H1 (cell line): ENCODE measurements around the gene PRRT2. TPM values are rescaled to one million over a fixed set of nuclear protein-coding genes. Genes with fewer than 3 reads are reported as not detected.

Experiments
- CTCF ChIA-PET: fragments of 300-600 bp; sonication (Branson Sonifier 250); formaldehyde crosslinking; loops from one replicate; lab custom pipeline; 2021; ENCODE audit not compliant: partially characterized antibody; lab: Charles Lee
- POLR2A ChIA-PET: fragments of 300-600 bp; sonication (Branson Sonifier 250); formaldehyde crosslinking; loops from one replicate; lab custom pipeline; 2021; ENCODE audit warnings: inconsistent platforms; ENCODE audit not compliant: partially characterized antibody; lab: Charles Lee
- DNase-seq, 2 experiments: peaks; one replicate each; pipeline versions ENCODE4 v3.0.0 to v3.0.0-alpha.2; 2010 to 2022; ENCODE audit warnings: low spot score in 2 of 2, low read depth in 1 of 2, mixed read lengths in 1 of 2
- FAIRE-seq: peaks from 2 replicates; lab custom pipeline; 2011; peaks lifted over from hg19 to GRCh38; lab: Jason Lieb, UNC
- H2AFZ ChIP-seq: 2 replicates; pipeline ENCODE4 v1.8.1; 2012; ENCODE audit warnings: low read length, inconsistent platforms
- H2AK5ac ChIP-seq: 2 replicates; pipeline ENCODE4 v1.6.1; 2013; ENCODE audit warnings: low read depth, low read length
- H2BK120ac ChIP-seq: replicated peaks from 2 replicates; pipeline ENCODE3; 2013; ENCODE audit warnings: low read depth, low read length, inconsistent platforms
- H2BK12ac ChIP-seq: 2 replicates; pipeline ENCODE4 v1.6.1; 2013; ENCODE audit warnings: low read depth, low read length
- H2BK15ac ChIP-seq: 2 replicates; pipeline ENCODE4 v1.6.1; 2013; ENCODE audit warnings: low read length
- H2BK20ac ChIP-seq: 2 replicates; pipeline ENCODE4 v1.6.1; 2013; ENCODE audit warnings: low read length
- H2BK5ac ChIP-seq: 2 replicates; pipeline ENCODE4 v1.6.1; 2013; ENCODE audit warnings: low read depth, low read length
- H3K14ac ChIP-seq: 2 replicates; pipeline ENCODE4 v1.6.1; 2013; ENCODE audit warnings: inconsistent platforms; ENCODE audit not compliant: insufficient read length
- H3K18ac ChIP-seq: 2 replicates; pipeline ENCODE4 v1.6.1; 2013; ENCODE audit warnings: low read length; ENCODE audit errors: extremely low read depth
- H3K23ac ChIP-seq: 2 replicates; pipeline ENCODE4 v1.6.1; 2013; ENCODE audit warnings: inconsistent platforms; ENCODE audit not compliant: insufficient read length
- H3K23me2 ChIP-seq: 2 replicates; pipeline ENCODE4 v1.6.1; 2013; ENCODE audit warnings: low read depth, low read length
- H3K27ac ChIP-seq: 2 replicates; pipeline ENCODE4 v1.6.1; 2011; ENCODE audit warnings: low read depth, low read length, inconsistent platforms
- H3K27me3 ChIP-seq, 4 experiments: replicated peaks in 1 of 4; 1 replicate in 1 of 4; 2 replicates in 3 of 4; pipeline versions ENCODE4 v1.6.1 to v1.8.1; 2011 to 2013; ENCODE audit warnings: low read length in 3 of 4, mild to moderate bottlenecking in 3 of 4, inconsistent platforms in 2 of 4, mixed read lengths in 2 of 4, moderate library complexity in 1 of 4; ENCODE audit not compliant: control insufficient read depth in 3 of 4, insufficient read depth in 3 of 4; ENCODE audit errors: extremely low read depth in 1 of 4
- H3K36me3 ChIP-seq, 4 experiments: 2 replicates each; pipeline versions ENCODE4 v1.6.1 to v1.8.1; 2011 to 2013; ENCODE audit warnings: mild to moderate bottlenecking in 4 of 4, low read length in 3 of 4, moderate library complexity in 2 of 4, control low read depth in 1 of 4, inconsistent platforms in 1 of 4; ENCODE audit not compliant: insufficient read depth in 4 of 4, control insufficient read depth in 2 of 4
- H3K4ac ChIP-seq: replicated peaks from 2 replicates; pipeline ENCODE3; 2013; ENCODE audit warnings: low read length, low read depth, mixed read lengths, inconsistent platforms; ENCODE audit not compliant: insufficient read length
- H3K4me1 ChIP-seq, 4 experiments: replicated peaks in 1 of 4; 1 replicate in 1 of 4; 2 replicates in 3 of 4; pipeline versions ENCODE4 v1.6.1 to v1.8.1; 2011 to 2013; ENCODE audit warnings: low read length in 3 of 4, inconsistent platforms in 2 of 4, mixed read lengths in 1 of 4; ENCODE audit not compliant: insufficient read depth in 4 of 4, control insufficient read depth in 3 of 4
- H3K4me2 ChIP-seq, 2 experiments: 2 replicates each; pipeline versions ENCODE4 v1.6.1 to v1.8.1; 2011 to 2013; ENCODE audit warnings: low read depth in 2 of 2, low read length in 2 of 2, control low read depth in 1 of 2, inconsistent platforms in 1 of 2, mild to moderate bottlenecking in 1 of 2; ENCODE audit not compliant: insufficient read depth in 1 of 2
- H3K4me3 ChIP-seq, 4 experiments: fragments of 200-600, 300-600 bp in 1 of 4; sonication (generic), shearing (Covaris generic), sonication (Bioruptor Twin) in 1 of 4; 2 replicates each; pipeline versions ENCODE4 v1.5.1 to v1.8.1; 2011 to 2016; ENCODE audit warnings: low read length in 4 of 4, low read depth in 3 of 4, control low read depth in 2 of 4, inconsistent platforms in 2 of 4, mild to moderate bottlenecking in 2 of 4, mixed read lengths in 1 of 4, moderate library complexity in 1 of 4; ENCODE audit not compliant: insufficient read depth in 2 of 4; ENCODE audit errors: extremely low read depth in 1 of 4
- H3K56ac ChIP-seq: replicated peaks from 2 replicates; pipeline ENCODE3; 2013; ENCODE audit warnings: low read depth, mild to moderate bottlenecking, mixed read lengths, low read length, inconsistent platforms; ENCODE audit not compliant: insufficient read length
- H3K79me1 ChIP-seq: 2 replicates; pipeline ENCODE4 v1.6.1; 2013; ENCODE audit warnings: low read depth, low read length, control low read depth
- H3K79me2 ChIP-seq, 2 experiments: 2 replicates each; pipeline versions ENCODE4 v1.6.1 to v1.8.1; 2012 to 2013; ENCODE audit warnings: low read length in 2 of 2, mild to moderate bottlenecking in 2 of 2, inconsistent platforms in 1 of 2; ENCODE audit not compliant: insufficient read depth in 2 of 2, control insufficient read depth in 1 of 2
- H3K9ac ChIP-seq, 4 experiments: replicated peaks in 1 of 4; 1 replicate in 1 of 4; 2 replicates in 3 of 4; pipeline versions ENCODE4 v1.6.1 to v1.8.1; 2011 to 2013; ENCODE audit warnings: low read depth in 3 of 4, low read length in 3 of 4, control low read depth in 2 of 4, mild to moderate bottlenecking in 2 of 4, moderate library complexity in 2 of 4, inconsistent platforms in 1 of 4; ENCODE audit errors: extremely low read depth in 1 of 4
- H3K9me3 ChIP-seq, 2 experiments: 2 replicates each; pipeline versions ENCODE4 v1.6.1 to v1.8.1; 2012 to 2013; ENCODE audit warnings: mild to moderate bottlenecking in 2 of 2, moderate library complexity in 2 of 2, control low read depth in 1 of 2, inconsistent platforms in 1 of 2, low read depth in 1 of 2, low read length in 1 of 2, mixed read lengths in 1 of 2; ENCODE audit not compliant: insufficient read depth in 2 of 2
- H4K20me1 ChIP-seq, 2 experiments: replicated peaks in 1 of 2; 2 replicates each; pipeline versions ENCODE3 to v1.8.1; 2011 to 2013; ENCODE audit warnings: inconsistent platforms in 2 of 2, low read length in 2 of 2, mild to moderate bottlenecking in 1 of 2; ENCODE audit not compliant: insufficient read depth in 2 of 2, control insufficient read depth in 1 of 2
- H4K5ac ChIP-seq: 2 replicates; pipeline ENCODE4 v1.6.1; 2013; ENCODE audit warnings: low read length, low read depth, mixed read lengths, inconsistent platforms; ENCODE audit not compliant: insufficient read length
- H4K8ac ChIP-seq: 2 replicates; pipeline ENCODE4 v1.8.0; 2013; ENCODE audit warnings: mild to moderate bottlenecking, moderate library complexity, low read length, inconsistent platforms; ENCODE audit not compliant: insufficient read depth; ENCODE audit errors: extremely low read depth
- H4K91ac ChIP-seq: replicated peaks from 2 replicates; pipeline ENCODE3; 2013; ENCODE audit warnings: low read length, mixed read lengths, inconsistent platforms; ENCODE audit not compliant: insufficient read length
- ATF2 ChIP-seq: IDR thresholded peaks from 2 replicates; pipeline ENCODE4 v1.6.1; 2012; ENCODE audit warnings: low read length, inconsistent platforms
- E2F6 ChIP-seq: IDR thresholded peaks from 2 replicates; pipeline ENCODE4 v1.6.1; 2012; ENCODE audit warnings: inconsistent platforms
- MAX ChIP-seq: IDR thresholded peaks from 2 replicates; pipeline ENCODE4 v1.6.1; 2012; ENCODE audit warnings: inconsistent platforms
- SP1 ChIP-seq: IDR thresholded peaks from 2 replicates; pipeline ENCODE4 v1.6.1; 2011; ENCODE audit warnings: low read depth, low read length
- SUZ12 ChIP-seq: fragments of 200-600 bp; sonication (generic); IDR thresholded peaks from 2 replicates; pipeline ENCODE4 v1.6.1; 2012; ENCODE audit warnings: mild to moderate bottlenecking, inconsistent platforms, low read length, moderate library complexity, mixed read lengths
- TAF1 ChIP-seq: IDR thresholded peaks from 2 replicates; pipeline ENCODE4 v1.6.1; 2011; ENCODE audit warnings: mild to moderate bottlenecking, low read depth, low read length
- TEAD4 ChIP-seq: IDR thresholded peaks from 2 replicates; pipeline ENCODE4 v1.6.1; 2012; ENCODE audit warnings: low read depth, low read length, inconsistent platforms, mixed read lengths
- ZNF274 ChIP-seq: IDR thresholded peaks from 2 replicates; pipeline ENCODE4 v1.7.0; 2012; ENCODE audit warnings: low read length, borderline replicate concordance; ENCODE audit errors: extremely low read depth
- WGBS, 2 experiments: shearing (Covaris generic) in 1 of 2; methylation state at CpG; one replicate each; pipeline versions ENCODE4 v1.1.6 to v1.1.7; 2013 to 2015; ENCODE audit warnings: low lambda C conversion rate in 2 of 2, mixed read lengths in 2 of 2, inconsistent platforms in 1 of 2, low coverage in 1 of 2, missing lambda C conversion rate in 1 of 2; ENCODE audit not compliant: insufficient replicate concordance in 2 of 2, insufficient coverage in 1 of 2, insufficient read length in 1 of 2; ENCODE audit errors: extremely low coverage in 1 of 2, missing lambda C conversion rate in 1 of 2; 5-methylcytosine and 5-hydroxymethylcytosine counted together
- polyA plus RNA-seq, 7 experiments: library from polyadenylated mRNA; depleted of rRNA in 3 of 7; stranded (reverse) in 5 of 7; unstranded in 2 of 7; fragments of >200 nt in 5 of 7; fragments of 200-250 nt in 2 of 7; gene quantifications; 1 replicate in 5 of 7; 2 replicates in 1 of 7; 4 replicates in 1 of 7; pipeline versions ENCODE4 v1.2.1 to v1.2.3, GENCODE V29; 2011 to 2013; ENCODE audit warnings: missing spikeins in 2 of 7, mixed read lengths in 2 of 7
- total RNA-seq: library from RNA; stranded (reverse); fragmentation: NEBNext Ultra II Directional; extraction: Animal tissue kit (Norgen Biotek cat#: 25700); gene quantifications from 2 replicates; pipeline ENCODE4 v1.2.1, GENCODE V29; 2021

PRRT2 gene
- total and polyA plus RNA-seq, 2 of the 8 experiments (the other 6 are each of a cell fraction or from before 2014, with no cell fraction given) = 12.8 to 32.6 TPM

GRCh38 chr16:29806641-29807425 lies 5.2 kb upstream of the PRRT2 start:
- CTCF ChIA-PET = interaction anchor here (0.6 to 4.4 kb wide), 10 partner anchors 10 to 125 kb away, joined by 3 to 30 read pairs (median 4); partner anchors contain the start of genes KIF22, MVP and PAGR1
- H3K9me3 ChIP-seq = no peaks in the 10 kb centered on the region
- POLR2A ChIA-PET = interaction anchor here (0.5 to 3.9 kb wide), 30 partner anchors 9 to 684 kb away, joined by 3 to 41 read pairs (median 6); partner anchors contain the start of genes ASPHD1, CDIPT, KIF22 and MVP
- no peaks in the 10 kb centered on the region for H3K79me1 ChIP-seq
- H3K4ac ChIP-seq = peak overlapping the region; percentile 92
- peak overlapping the region; percentile 88 for H4K91ac ChIP-seq
- H2BK15ac ChIP-seq = no peak overlapping the region; the same call in 1 of the 2 replicates
- H3K14ac ChIP-seq = no peak overlapping the region
- 3% methylated on average over 40 of the region's 99 CpGs; no CpG with 5 or more reads in 1 of the 2 experiments for WGBS, 2 experiments
- peak overlapping the region; percentile 24 to 77 (median 72) for H3K9ac ChIP-seq
- H2BK20ac ChIP-seq = no peak overlapping the region
- no peak overlapping the region for H2AK5ac ChIP-seq
- H3K79me2 ChIP-seq = peaks cover 7 to 22% of the 10 kb centered on the region in 2 experiments
- H4K8ac ChIP-seq = peak overlapping the region; percentile 74
- peak overlapping the region; percentile 86 for H3K18ac ChIP-seq
- no peaks in the 10 kb centered on the region for H3K27me3 ChIP-seq
- peaks cover 0 to 43% (median 29%) of the 10 kb centered on the region in 4 experiments; a peak in 6 of 7 replicates for H3K4me1 ChIP-seq
- H3K23ac ChIP-seq = no peak overlapping the region
- H2BK5ac ChIP-seq = peak overlapping the region; percentile 92
- 0 out of 2 replicates have a peak overlapping the region, but pooled peaks have one; percentile 12 for H2BK12ac ChIP-seq
- H3K36me3 ChIP-seq = peaks cover 14 to 46% (median 20%) of the 10 kb centered on the region in 4 experiments
- H4K20me1 ChIP-seq = peaks cover 15 to 21% of the 10 kb centered on the region in 2 experiments
- FAIRE-seq (no peak), DNase-seq (peak in 1 of 2 experiments; percentile 79)
- peak overlapping the region; percentile 54 to 85 (median 69) for H3K4me3 ChIP-seq
- peak overlapping the region; percentile 91 to 95 for H3K4me2 ChIP-seq
- peak overlapping the region; percentile 67; the same call in 1 of the 2 replicates for H3K27ac ChIP-seq
- no peak overlapping the region for H2BK120ac ChIP-seq
- no peak overlapping the region for H2AFZ ChIP-seq
- H4K5ac ChIP-seq = peak overlapping the region; percentile 65
- H3K23me2 ChIP-seq = peaks cover 19% of the 10 kb centered on the region
- peak overlapping the region; percentile 48 for H3K56ac ChIP-seq
- TF ChIP-seq SP1 = 0 out of 2 replicates have a peak, but pooled peaks have one; percentile 24
- TF ChIP-seq TEAD4 = no peak
- TF ChIP-seq E2F6 = peak; percentile 47; the same call in 1 of the 2 replicates
- TF ChIP-seq ZNF274 = no peak
- TF ChIP-seq SUZ12 = no peak
- TF ChIP-seq MAX = peak; percentile 72
- TF ChIP-seq ATF2 = no peak
- TF ChIP-seq TAF1 = peak; percentile 72
